WTC11 (cell line): ENCODE measurements around the gene OTC. TPM values are rescaled to one million over a fixed set of nuclear protein-coding genes. Genes with fewer than 3 reads are reported as not detected.

Source experiments
- ATAC-seq: fragments of 200-7000 bp; cut with Tn5 transposase; 2 replicates; pipeline ENCODE4 v1.10.0; 2021; ENCODE audit warnings: mild to moderate bottlenecking, moderate library complexity
- CTCF ChIA-PET: fragments of 300-600 bp; sonication (Branson Sonifier 250); formaldehyde crosslinking; loops from one replicate; lab custom pipeline; 2021; ENCODE audit warnings: antibody characterized with exemption; lab: Charles Lee
- POLR2A ChIA-PET: fragments of 350-600 bp; sonication (Branson Sonifier 250); formaldehyde crosslinking; loops from one replicate; lab custom pipeline; 2021; ENCODE audit warnings: antibody characterized with exemption; lab: Charles Lee
- DNase-seq: peaks from one replicate; pipeline ENCODE4 v3.0.0; 2021; ENCODE audit warnings: low spot score
- H3K27ac Mint-ChIP-seq: 2 replicates; pipeline ENCODE4 v1.8.0; 2021; ENCODE audit warnings: mixed read lengths
- H3K27me3 Mint-ChIP-seq: 2 replicates; pipeline ENCODE4 v1.8.0; 2021; ENCODE audit warnings: low read depth, mild to moderate bottlenecking, moderate library complexity, mixed read lengths
- H3K36me3 Mint-ChIP-seq: 2 replicates; pipeline ENCODE4 v1.8.0; 2021; ENCODE audit warnings: mixed read lengths
- H3K4me1 Mint-ChIP-seq: 2 replicates; pipeline ENCODE4 v1.8.0; 2022; ENCODE audit warnings: mixed read lengths
- H3K4me3 Mint-ChIP-seq: 2 replicates; pipeline ENCODE4 v1.8.0; 2021; ENCODE audit warnings: mild to moderate bottlenecking, moderate library complexity, mixed read lengths
- H3K9me3 Mint-ChIP-seq: 2 replicates; pipeline ENCODE4 v1.8.0; 2021; ENCODE audit warnings: mixed read lengths
- CBFB ChIP-seq: sonication (generic); formaldehyde crosslinking; IDR thresholded peaks from 2 replicates; pipeline ENCODE4 v1.8.1; 2022; ENCODE audit warnings: mild to moderate bottlenecking, low read depth, missing genetic modification reagents
- ESRRA ChIP-seq: sonication (generic); formaldehyde crosslinking; IDR thresholded peaks from 2 replicates; pipeline ENCODE4 v1.8.1; 2022; ENCODE audit warnings: mild to moderate bottlenecking, missing genetic modification reagents, borderline replicate concordance
- ETV6 ChIP-seq: sonication (generic); formaldehyde crosslinking; IDR thresholded peaks from 2 replicates; pipeline ENCODE4 v1.8.1; 2022; ENCODE audit warnings: mild to moderate bottlenecking, missing genetic modification reagents
- HMGA2 ChIP-seq: fragments of 250-450 bp; sonication (Bioruptor Pico); IDR thresholded peaks from 2 replicates; pipeline ENCODE4 v1.4.0; 2021; ENCODE audit warnings: mild to moderate bottlenecking, moderate library complexity
- IRF2 ChIP-seq: sonication (generic); formaldehyde crosslinking; IDR thresholded peaks from 2 replicates; pipeline ENCODE4 v1.8.0; 2022; ENCODE audit warnings: low read depth, missing genetic modification reagents, borderline replicate concordance
- MYBL2 ChIP-seq: sonication (generic); formaldehyde crosslinking; IDR thresholded peaks from 2 replicates; pipeline ENCODE4 v1.8.1; 2023; ENCODE audit warnings: mild to moderate bottlenecking, moderate library complexity, missing genetic modification reagents
- NR3C1 ChIP-seq: sonication (generic); formaldehyde crosslinking; conservative IDR thresholded peaks from 2 replicates; pipeline ENCODE4 v1.8.1; 2023; ENCODE audit warnings: low read depth, mild to moderate bottlenecking, missing genetic modification reagents
- OVOL2 ChIP-seq: fragments of 250-450 bp; sonication (Bioruptor Pico); IDR thresholded peaks from 2 replicates; pipeline ENCODE4 v1.9.0; 2021; ENCODE audit warnings: mild to moderate bottlenecking, borderline replicate concordance
- SMAD4 ChIP-seq: sonication (generic); formaldehyde crosslinking; IDR thresholded peaks from 2 replicates; pipeline ENCODE4 v1.8.0; 2022; ENCODE audit warnings: mild to moderate bottlenecking, missing genetic modification reagents
- TP53 ChIP-seq: sonication (generic); formaldehyde crosslinking; IDR thresholded peaks from 2 replicates; pipeline ENCODE4 v1.8.1; 2023; ENCODE audit warnings: mild to moderate bottlenecking, missing genetic modification reagents
- ZNF138 ChIP-seq: sonication (generic); formaldehyde crosslinking; conservative IDR thresholded peaks from 2 replicates; pipeline ENCODE4 v1.8.1; 2022; ENCODE audit warnings: mild to moderate bottlenecking, moderate library complexity, missing genetic modification reagents
- ZNF263 ChIP-seq: sonication (generic); formaldehyde crosslinking; IDR thresholded peaks from 2 replicates; pipeline ENCODE4 v1.8.1; 2022; ENCODE audit warnings: low read depth, mild to moderate bottlenecking, moderate library complexity, missing genetic modification reagents
- ZNF416 ChIP-seq: fragments of 250-450 bp; sonication (Bioruptor Pico); IDR thresholded peaks from 2 replicates; pipeline ENCODE4 v1.9.0; 2021; ENCODE audit warnings: mild to moderate bottlenecking, inconsistent platforms
- total RNA-seq: library from RNA; stranded (reverse); gene quantifications from 3 replicates; pipeline ENCODE4 v1.2.3, GENCODE V29; 2021
- TF ChIP-seq, protein P1 (sequence below): sonication (generic); formaldehyde crosslinking; IDR thresholded peaks from 2 replicates; pipeline ENCODE4 v1.8.0; 2022; ENCODE audit warnings: mild to moderate bottlenecking, missing genetic modification reagents
- TF ChIP-seq, protein P2 (sequence below): fragments of 250-450 bp; sonication (Bioruptor Pico); IDR thresholded peaks from 2 replicates; pipeline ENCODE4 v1.9.0; 2021; ENCODE audit warnings: mild to moderate bottlenecking
- TF ChIP-seq, protein P3 (sequence below): sonication (generic); formaldehyde crosslinking; IDR thresholded peaks from 2 replicates; pipeline ENCODE4 v1.8.0; 2023; ENCODE audit warnings: missing genetic modification reagents
- TF ChIP-seq, protein P4 (sequence below): fragments of 200-600 bp; IDR thresholded peaks from 2 replicates; pipeline ENCODE4 v1.8.0; 2022; ENCODE audit warnings: antibody characterized with exemption
- TF ChIP-seq, protein P5 (sequence below): sonication (generic); formaldehyde crosslinking; IDR thresholded peaks from 2 replicates; pipeline ENCODE4 v1.8.1; 2022; ENCODE audit warnings: missing genetic modification reagents, borderline replicate concordance
- TF ChIP-seq, protein P6 (sequence below): fragments of 250-450 bp; sonication (Bioruptor Pico); IDR thresholded peaks from 2 replicates; pipeline ENCODE4 v1.9.0; 2021; ENCODE audit warnings: mild to moderate bottlenecking, borderline replicate concordance

The OTC gene
- total RNA-seq, 1 experiment from 2014 or later = not detected

DNA sequence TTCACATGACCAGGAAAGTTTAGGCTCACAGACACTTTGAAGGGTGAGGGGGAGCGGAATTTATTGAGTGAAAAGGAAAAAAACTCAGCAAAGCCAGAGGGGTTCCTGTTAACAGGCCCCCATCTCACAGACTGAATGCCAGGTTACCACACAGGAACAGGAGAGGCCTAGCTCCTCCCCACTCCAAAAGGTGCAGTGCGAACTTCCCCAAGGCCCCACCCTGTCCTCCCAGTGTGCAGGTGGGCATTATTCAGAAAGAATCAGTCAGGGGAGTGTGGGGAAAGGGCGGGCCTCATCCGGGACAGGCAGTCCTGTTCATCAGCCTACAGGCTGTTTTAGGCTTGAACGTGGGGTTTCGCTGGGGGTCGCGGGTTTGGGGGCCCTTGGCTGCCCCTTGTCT is 4.0 kb downstream of the OTC start (continued):
- TF ChIP-seq, protein P1, sequence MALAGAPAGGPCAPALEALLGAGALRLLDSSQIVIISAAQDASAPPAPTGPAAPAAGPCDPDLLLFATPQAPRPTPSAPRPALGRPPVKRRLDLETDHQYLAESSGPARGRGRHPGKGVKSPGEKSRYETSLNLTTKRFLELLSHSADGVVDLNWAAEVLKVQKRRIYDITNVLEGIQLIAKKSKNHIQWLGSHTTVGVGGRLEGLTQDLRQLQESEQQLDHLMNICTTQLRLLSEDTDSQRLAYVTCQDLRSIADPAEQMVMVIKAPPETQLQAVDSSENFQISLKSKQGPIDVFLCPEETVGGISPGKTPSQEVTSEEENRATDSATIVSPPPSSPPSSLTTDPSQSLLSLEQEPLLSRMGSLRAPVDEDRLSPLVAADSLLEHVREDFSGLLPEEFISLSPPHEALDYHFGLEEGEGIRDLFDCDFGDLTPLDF = no peak
- no peak for TF ChIP-seq ESRRA (CRISPR knock-in tag)
- TF ChIP-seq SMAD4 (CRISPR knock-in tag) = no peak
- TF ChIP-seq, all 79 proteins: peak for 0

DNA sequence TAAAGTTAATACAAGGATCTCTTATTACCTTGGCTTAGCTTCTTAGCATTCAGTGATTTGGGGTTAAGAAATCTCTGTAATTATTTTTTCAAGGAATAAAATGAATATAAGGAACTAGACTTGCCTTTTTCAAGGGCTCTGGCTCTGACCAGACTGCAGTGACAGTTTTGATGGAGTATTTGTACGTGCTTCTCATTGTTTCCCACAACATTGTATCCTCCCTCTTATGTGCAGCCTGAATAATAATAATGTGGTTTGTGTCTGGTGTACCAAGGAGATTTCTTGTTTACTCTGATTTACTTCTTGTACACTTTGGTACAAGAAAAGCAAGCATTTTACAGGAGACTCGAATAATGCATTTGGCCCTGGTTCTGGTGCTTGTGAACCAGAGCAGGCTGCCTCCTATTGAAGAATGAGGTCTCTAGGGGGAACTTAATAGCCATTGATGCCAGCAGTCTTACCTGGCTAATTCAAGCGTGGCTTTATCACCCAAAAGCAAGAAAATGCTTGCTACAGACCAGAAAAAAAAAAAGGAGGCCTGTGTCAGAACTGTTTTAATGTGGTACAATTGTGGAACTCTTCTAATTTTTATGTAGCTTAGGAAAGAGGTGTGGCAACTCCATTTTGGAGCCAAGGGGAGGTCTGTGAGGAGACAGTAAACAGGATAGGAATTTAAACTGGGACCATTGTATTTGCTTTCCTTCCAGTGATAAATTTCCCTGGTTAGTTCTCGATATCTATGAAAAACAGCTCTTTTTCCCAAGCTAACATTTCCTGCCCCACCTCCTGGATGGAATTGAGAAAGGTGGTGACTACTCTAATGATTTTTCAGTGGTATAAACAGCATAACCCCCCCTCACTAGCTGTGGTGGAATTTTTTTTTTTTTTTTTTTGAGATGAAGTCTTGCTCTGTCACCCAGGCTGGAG is 5.6 kb downstream of the OTC start:
- Mint-ChIP-seq H3K27me3 (no peaks in the 10 kb centered on the region), H3K9me3 (no peaks in the 10 kb centered on the region), H3K27ac (no peak overlapping the region), H3K36me3 (no peaks in the 10 kb centered on the region), H3K4me1 (no peaks in the 10 kb centered on the region), H3K4me3 (no peak overlapping the region)
- DNase-seq = no peak
- ATAC-seq = no peak
- TF ChIP-seq NR3C1 (CRISPR knock-in tag) (no peak), ETV6 (CRISPR knock-in tag) (no peak), IRF2 (CRISPR knock-in tag) (no peak), MYBL2 (no peak), TP53 (CRISPR knock-in tag) (no peak), ZNF138 (CRISPR knock-in tag) (no peak), CBFB (no peak), ZNF263 (CRISPR knock-in tag) (no peak), ZNF416 (CRISPR knock-in tag) (no peak), HMGA2 (CRISPR knock-in tag) (no peak), OVOL2 (no peak)
- TF ChIP-seq, protein P2, sequence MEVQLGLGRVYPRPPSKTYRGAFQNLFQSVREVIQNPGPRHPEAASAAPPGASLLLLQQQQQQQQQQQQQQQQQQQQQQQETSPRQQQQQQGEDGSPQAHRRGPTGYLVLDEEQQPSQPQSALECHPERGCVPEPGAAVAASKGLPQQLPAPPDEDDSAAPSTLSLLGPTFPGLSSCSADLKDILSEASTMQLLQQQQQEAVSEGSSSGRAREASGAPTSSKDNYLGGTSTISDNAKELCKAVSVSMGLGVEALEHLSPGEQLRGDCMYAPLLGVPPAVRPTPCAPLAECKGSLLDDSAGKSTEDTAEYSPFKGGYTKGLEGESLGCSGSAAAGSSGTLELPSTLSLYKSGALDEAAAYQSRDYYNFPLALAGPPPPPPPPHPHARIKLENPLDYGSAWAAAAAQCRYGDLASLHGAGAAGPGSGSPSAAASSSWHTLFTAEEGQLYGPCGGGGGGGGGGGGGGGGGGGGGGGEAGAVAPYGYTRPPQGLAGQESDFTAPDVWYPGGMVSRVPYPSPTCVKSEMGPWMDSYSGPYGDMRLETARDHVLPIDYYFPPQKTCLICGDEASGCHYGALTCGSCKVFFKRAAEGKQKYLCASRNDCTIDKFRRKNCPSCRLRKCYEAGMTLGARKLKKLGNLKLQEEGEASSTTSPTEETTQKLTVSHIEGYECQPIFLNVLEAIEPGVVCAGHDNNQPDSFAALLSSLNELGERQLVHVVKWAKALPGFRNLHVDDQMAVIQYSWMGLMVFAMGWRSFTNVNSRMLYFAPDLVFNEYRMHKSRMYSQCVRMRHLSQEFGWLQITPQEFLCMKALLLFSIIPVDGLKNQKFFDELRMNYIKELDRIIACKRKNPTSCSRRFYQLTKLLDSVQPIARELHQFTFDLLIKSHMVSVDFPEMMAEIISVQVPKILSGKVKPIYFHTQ (CRISPR knock-in tag) = no peak
- TF ChIP-seq, protein P3, sequence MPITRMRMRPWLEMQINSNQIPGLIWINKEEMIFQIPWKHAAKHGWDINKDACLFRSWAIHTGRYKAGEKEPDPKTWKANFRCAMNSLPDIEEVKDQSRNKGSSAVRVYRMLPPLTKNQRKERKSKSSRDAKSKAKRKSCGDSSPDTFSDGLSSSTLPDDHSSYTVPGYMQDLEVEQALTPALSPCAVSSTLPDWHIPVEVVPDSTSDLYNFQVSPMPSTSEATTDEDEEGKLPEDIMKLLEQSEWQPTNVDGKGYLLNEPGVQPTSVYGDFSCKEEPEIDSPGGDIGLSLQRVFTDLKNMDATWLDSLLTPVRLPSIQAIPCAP (CRISPR knock-in tag) = no peak
- TF ChIP-seq, protein P4, sequence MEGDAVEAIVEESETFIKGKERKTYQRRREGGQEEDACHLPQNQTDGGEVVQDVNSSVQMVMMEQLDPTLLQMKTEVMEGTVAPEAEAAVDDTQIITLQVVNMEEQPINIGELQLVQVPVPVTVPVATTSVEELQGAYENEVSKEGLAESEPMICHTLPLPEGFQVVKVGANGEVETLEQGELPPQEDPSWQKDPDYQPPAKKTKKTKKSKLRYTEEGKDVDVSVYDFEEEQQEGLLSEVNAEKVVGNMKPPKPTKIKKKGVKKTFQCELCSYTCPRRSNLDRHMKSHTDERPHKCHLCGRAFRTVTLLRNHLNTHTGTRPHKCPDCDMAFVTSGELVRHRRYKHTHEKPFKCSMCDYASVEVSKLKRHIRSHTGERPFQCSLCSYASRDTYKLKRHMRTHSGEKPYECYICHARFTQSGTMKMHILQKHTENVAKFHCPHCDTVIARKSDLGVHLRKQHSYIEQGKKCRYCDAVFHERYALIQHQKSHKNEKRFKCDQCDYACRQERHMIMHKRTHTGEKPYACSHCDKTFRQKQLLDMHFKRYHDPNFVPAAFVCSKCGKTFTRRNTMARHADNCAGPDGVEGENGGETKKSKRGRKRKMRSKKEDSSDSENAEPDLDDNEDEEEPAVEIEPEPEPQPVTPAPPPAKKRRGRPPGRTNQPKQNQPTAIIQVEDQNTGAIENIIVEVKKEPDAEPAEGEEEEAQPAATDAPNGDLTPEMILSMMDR = no peak
- TF ChIP-seq, protein P5, sequence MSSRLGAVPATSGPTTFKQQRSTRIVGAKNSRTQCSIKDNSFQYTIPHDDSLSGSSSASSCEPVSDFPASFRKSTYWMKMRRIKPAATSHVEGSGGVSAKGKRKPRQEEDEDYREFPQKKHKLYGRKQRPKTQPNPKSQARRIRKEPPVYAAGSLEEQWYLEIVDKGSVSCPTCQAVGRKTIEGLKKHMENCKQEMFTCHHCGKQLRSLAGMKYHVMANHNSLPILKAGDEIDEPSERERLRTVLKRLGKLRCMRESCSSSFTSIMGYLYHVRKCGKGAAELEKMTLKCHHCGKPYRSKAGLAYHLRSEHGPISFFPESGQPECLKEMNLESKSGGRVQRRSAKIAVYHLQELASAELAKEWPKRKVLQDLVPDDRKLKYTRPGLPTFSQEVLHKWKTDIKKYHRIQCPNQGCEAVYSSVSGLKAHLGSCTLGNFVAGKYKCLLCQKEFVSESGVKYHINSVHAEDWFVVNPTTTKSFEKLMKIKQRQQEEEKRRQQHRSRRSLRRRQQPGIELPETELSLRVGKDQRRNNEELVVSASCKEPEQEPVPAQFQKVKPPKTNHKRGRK (CRISPR knock-in tag) = no peak
- TF ChIP-seq, protein P6, sequence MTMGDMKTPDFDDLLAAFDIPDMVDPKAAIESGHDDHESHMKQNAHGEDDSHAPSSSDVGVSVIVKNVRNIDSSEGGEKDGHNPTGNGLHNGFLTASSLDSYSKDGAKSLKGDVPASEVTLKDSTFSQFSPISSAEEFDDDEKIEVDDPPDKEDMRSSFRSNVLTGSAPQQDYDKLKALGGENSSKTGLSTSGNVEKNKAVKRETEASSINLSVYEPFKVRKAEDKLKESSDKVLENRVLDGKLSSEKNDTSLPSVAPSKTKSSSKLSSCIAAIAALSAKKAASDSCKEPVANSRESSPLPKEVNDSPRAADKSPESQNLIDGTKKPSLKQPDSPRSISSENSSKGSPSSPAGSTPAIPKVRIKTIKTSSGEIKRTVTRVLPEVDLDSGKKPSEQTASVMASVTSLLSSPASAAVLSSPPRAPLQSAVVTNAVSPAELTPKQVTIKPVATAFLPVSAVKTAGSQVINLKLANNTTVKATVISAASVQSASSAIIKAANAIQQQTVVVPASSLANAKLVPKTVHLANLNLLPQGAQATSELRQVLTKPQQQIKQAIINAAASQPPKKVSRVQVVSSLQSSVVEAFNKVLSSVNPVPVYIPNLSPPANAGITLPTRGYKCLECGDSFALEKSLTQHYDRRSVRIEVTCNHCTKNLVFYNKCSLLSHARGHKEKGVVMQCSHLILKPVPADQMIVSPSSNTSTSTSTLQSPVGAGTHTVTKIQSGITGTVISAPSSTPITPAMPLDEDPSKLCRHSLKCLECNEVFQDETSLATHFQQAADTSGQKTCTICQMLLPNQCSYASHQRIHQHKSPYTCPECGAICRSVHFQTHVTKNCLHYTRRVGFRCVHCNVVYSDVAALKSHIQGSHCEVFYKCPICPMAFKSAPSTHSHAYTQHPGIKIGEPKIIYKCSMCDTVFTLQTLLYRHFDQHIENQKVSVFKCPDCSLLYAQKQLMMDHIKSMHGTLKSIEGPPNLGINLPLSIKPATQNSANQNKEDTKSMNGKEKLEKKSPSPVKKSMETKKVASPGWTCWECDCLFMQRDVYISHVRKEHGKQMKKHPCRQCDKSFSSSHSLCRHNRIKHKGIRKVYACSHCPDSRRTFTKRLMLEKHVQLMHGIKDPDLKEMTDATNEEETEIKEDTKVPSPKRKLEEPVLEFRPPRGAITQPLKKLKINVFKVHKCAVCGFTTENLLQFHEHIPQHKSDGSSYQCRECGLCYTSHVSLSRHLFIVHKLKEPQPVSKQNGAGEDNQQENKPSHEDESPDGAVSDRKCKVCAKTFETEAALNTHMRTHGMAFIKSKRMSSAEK (CRISPR knock-in tag) = no peak
- CTCF ChIA-PET = no interaction called here
- POLR2A ChIA-PET = no interaction called here
